Measurements from ENCODE around the gene BTN1A1. TPM values are rescaled to one million over a fixed set of nuclear protein-coding genes. Genes with fewer than 3 reads are reported as not detected.

BTN1A1 gene
- total and polyA plus RNA-seq, 9 of the 15 experiments (the other 6 are each of a cell fraction or from before 2014, with no cell fraction given) = 0.01 to 0.15 (median 0.06) TPM; not detected in 4

DNA sequence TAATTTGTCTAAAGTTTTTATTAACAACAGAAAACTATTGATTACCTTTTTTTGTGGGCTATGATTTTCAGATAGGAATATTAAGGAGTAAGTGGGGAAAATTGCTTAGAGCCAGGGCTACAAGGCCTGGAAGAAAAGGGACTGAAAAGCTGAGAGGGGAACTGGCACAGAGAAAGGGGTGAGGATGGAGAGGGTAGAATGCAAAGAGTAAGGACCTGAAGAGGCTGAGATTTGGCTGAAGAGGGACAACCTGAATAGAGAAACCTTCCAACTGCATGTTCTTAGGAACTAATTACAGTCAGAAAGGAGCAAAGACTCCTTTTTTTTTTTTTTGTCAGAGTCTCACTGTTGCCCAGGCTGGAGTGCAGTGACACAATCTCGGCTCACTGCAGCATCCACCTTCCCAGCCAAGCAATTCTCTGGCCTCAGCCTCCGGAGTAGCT is 25.6 kb upstream of the BTN1A1 start (continued):
- TF ChIP-seq ZNF3 (CRISPR knock-in tag; IDR thresholded peaks at IDR 0.05) (0 out of 2 replicates have a peak, but pooled peaks have one; percentile 26), ETV1 (tag; conservative IDR thresholded peaks at IDR 0.05; ENCODE audit: low read depth) (no peak), PCBP2 (IDR thresholded peaks at IDR 0.05; ENCODE audit: low read depth, low read length, poor library complexity, severe bottlenecking) (no peak), POLR3A (IDR thresholded peaks at IDR 0.05; ENCODE audit: borderline replicate concordance, extremely low read depth, insufficient read depth, insufficient read length) (no peak), RBM15 (IDR thresholded peaks at IDR 0.05; ENCODE audit: insufficient read depth, low read length) (no peak), PCBP1 (IDR thresholded peaks at IDR 0.05; ENCODE audit: low read depth, low read length, poor library complexity, severe bottlenecking) (no peak), KDM5B (IDR thresholded peaks at IDR 0.05; ENCODE audit: insufficient replicate concordance, low read depth, low read length) (peak; percentile 9), KDM2B (CRISPR knock-in tag; IDR thresholded peaks at IDR 0.05) (no peak), HNRNPH1 (optimal IDR thresholded peaks at IDR 0.05; ENCODE audit: low read depth, low read length) (no peak), PRMT5 (CRISPR knock-in tag; IDR thresholded peaks at IDR 0.05) (no peak), SAFB (IDR thresholded peaks at IDR 0.05; ENCODE audit: borderline replicate concordance, low read depth, low read length) (no peak), CCNT2 (IDR thresholded peaks at IDR 0.05; ENCODE audit: borderline replicate concordance, extremely low read depth, insufficient read length, low read depth, low read length) (no peak), ZNF143 (CRISPR knock-in tag; IDR thresholded peaks at IDR 0.05) (no peak), BMI1 (IDR thresholded peaks at IDR 0.05; ENCODE audit: low read length) (no peak), SLC30A9 (CRISPR knock-in tag; IDR thresholded peaks at IDR 0.05) (no peak), EP300 (IDR thresholded peaks at IDR 0.05; ENCODE audit: low read length) (no peak), SRSF3 (IDR thresholded peaks at IDR 0.05; ENCODE audit: insufficient read depth, low read length) (no peak)
- TF ChIP-seq, protein P1, sequence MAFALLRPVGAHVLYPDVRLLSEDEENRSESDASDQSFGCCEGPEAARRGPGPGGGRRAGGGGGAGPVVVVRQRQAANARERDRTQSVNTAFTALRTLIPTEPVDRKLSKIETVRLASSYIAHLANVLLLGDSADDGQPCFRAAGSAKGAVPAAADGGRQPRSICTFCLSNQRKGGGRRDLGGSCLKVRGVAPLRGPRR (CRISPR knock-in tag; IDR thresholded peaks at IDR 0.05) = no peak
- TF ChIP-seq, protein P2, sequence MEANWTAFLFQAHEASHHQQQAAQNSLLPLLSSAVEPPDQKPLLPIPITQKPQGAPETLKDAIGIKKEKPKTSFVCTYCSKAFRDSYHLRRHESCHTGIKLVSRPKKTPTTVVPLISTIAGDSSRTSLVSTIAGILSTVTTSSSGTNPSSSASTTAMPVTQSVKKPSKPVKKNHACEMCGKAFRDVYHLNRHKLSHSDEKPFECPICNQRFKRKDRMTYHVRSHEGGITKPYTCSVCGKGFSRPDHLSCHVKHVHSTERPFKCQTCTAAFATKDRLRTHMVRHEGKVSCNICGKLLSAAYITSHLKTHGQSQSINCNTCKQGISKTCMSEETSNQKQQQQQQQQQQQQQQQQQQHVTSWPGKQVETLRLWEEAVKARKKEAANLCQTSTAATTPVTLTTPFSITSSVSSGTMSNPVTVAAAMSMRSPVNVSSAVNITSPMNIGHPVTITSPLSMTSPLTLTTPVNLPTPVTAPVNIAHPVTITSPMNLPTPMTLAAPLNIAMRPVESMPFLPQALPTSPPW (CRISPR knock-in tag; IDR thresholded peaks at IDR 0.05) = peak; percentile 20; the same call in 1 of the 2 replicates
- TF ChIP-seq, protein P3, sequence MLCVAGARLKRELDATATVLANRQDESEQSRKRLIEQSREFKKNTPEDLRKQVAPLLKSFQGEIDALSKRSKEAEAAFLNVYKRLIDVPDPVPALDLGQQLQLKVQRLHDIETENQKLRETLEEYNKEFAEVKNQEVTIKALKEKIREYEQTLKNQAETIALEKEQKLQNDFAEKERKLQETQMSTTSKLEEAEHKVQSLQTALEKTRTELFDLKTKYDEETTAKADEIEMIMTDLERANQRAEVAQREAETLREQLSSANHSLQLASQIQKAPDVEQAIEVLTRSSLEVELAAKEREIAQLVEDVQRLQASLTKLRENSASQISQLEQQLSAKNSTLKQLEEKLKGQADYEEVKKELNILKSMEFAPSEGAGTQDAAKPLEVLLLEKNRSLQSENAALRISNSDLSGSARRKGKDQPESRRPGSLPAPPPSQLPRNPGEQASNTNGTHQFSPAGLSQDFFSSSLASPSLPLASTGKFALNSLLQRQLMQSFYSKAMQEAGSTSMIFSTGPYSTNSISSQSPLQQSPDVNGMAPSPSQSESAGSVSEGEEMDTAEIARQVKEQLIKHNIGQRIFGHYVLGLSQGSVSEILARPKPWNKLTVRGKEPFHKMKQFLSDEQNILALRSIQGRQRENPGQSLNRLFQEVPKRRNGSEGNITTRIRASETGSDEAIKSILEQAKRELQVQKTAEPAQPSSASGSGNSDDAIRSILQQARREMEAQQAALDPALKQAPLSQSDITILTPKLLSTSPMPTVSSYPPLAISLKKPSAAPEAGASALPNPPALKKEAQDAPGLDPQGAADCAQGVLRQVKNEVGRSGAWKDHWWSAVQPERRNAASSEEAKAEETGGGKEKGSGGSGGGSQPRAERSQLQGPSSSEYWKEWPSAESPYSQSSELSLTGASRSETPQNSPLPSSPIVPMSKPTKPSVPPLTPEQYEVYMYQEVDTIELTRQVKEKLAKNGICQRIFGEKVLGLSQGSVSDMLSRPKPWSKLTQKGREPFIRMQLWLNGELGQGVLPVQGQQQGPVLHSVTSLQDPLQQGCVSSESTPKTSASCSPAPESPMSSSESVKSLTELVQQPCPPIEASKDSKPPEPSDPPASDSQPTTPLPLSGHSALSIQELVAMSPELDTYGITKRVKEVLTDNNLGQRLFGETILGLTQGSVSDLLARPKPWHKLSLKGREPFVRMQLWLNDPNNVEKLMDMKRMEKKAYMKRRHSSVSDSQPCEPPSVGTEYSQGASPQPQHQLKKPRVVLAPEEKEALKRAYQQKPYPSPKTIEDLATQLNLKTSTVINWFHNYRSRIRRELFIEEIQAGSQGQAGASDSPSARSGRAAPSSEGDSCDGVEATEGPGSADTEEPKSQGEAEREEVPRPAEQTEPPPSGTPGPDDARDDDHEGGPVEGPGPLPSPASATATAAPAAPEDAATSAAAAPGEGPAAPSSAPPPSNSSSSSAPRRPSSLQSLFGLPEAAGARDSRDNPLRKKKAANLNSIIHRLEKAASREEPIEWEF (CRISPR knock-in tag; IDR thresholded peaks at IDR 0.05) = peak; percentile 44; the same call in 1 of the 2 replicates
